C4-2B (cell line): ENCODE measurements around the gene HOMEZ.

Source experiments
- ZFX ChIP-seq: fragments of 450-650 bp; IDR thresholded peaks from 2 replicates; pipeline ENCODE4 v1.6.1; 2017
- TF ChIP-seq, protein P1 (sequence below): fragments of 450-650 bp; conservative IDR thresholded peaks from 2 replicates; pipeline ENCODE4 v1.5.1; 2017; ENCODE audit warnings: mild to moderate bottlenecking

DNA sequence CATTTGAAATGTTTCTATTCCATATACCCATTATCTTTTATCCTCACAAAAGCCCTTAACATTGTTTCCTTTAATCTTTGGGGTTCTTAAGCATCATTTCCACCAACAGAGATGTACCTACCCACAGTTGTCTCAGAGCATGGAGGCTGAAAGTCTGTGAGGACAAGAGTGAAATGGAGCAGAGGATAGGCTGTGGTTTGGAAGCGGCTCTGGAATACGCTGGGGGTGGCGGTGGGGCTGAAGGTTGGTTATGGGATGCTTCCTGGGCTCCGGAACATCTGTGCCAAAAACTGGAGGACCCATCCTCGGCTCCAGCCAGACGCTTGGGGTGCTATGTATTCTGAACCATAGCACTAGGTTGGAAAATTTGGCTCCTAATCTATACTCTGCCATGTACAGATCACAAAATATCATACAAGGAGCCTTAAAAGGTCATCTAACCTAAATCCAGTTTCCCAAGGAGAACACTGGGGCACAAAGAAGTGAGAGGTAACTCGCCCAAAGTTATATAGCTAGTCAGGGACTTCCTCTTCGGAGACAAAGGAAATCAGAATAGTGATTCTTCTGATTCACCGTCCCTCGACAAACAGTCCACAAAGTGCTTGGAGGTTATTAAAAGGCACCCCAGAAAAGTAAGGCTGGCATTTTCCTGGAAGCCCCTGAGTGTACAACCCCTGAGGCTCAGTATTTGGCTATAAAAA lies 14.2 kb upstream of the HOMEZ start:
- TF ChIP-seq, protein P1, sequence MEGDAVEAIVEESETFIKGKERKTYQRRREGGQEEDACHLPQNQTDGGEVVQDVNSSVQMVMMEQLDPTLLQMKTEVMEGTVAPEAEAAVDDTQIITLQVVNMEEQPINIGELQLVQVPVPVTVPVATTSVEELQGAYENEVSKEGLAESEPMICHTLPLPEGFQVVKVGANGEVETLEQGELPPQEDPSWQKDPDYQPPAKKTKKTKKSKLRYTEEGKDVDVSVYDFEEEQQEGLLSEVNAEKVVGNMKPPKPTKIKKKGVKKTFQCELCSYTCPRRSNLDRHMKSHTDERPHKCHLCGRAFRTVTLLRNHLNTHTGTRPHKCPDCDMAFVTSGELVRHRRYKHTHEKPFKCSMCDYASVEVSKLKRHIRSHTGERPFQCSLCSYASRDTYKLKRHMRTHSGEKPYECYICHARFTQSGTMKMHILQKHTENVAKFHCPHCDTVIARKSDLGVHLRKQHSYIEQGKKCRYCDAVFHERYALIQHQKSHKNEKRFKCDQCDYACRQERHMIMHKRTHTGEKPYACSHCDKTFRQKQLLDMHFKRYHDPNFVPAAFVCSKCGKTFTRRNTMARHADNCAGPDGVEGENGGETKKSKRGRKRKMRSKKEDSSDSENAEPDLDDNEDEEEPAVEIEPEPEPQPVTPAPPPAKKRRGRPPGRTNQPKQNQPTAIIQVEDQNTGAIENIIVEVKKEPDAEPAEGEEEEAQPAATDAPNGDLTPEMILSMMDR = peak; percentile 13
- no peak for TF ChIP-seq ZFX
